HCT116 (cell line): ENCODE data around the gene PAQR4.

Source experiments
- CEBPB ChIP-seq: IDR thresholded peaks from 2 replicates; pipeline ENCODE4 v1.6.1; 2012; ENCODE audit warnings: low read depth
- ELF1 ChIP-seq: IDR thresholded peaks from 2 replicates; pipeline ENCODE4 v1.6.1; 2012; ENCODE audit warnings: low read depth, borderline replicate concordance
- FOSL1 ChIP-seq: IDR thresholded peaks from 2 replicates; pipeline ENCODE4 v1.6.1; 2012; ENCODE audit warnings: low read depth
- RAD21 ChIP-seq: IDR thresholded peaks from 2 replicates; pipeline ENCODE4 v1.6.1; 2012; ENCODE audit warnings: low read depth, mild to moderate bottlenecking
- SP1 ChIP-seq: IDR thresholded peaks from 2 replicates; pipeline ENCODE4 v1.6.1; 2012; ENCODE audit warnings: low read depth
- TCF7L2 ChIP-seq: IDR thresholded peaks from 2 replicates; pipeline ENCODE4 v1.7.0; 2011; ENCODE audit warnings: borderline replicate concordance, inconsistent platforms; ENCODE audit not compliant: insufficient read depth, insufficient read length; ENCODE audit errors: extremely low read depth
- YY1 ChIP-seq: IDR thresholded peaks from 2 replicates; pipeline ENCODE4 v1.6.1; 2011; ENCODE audit warnings: low read length, low read depth, moderate library complexity, mild to moderate bottlenecking; ENCODE audit not compliant: insufficient replicate concordance; ENCODE audit errors: extremely low read depth
- TF ChIP-seq, protein P1 (sequence below), 3 experiments: fragments of 200-600 bp in 1 of 3; sonication (generic) in 1 of 3; IDR thresholded peaks in 2 of 3; conservative IDR thresholded peaks in 1 of 3; 2 replicates each; pipeline ENCODE4 v1.5.1; 2012 to 2017; ENCODE audit warnings: low read depth in 2 of 3, low read length in 2 of 3, antibody characterized with exemption in 1 of 3, borderline replicate concordance in 1 of 3, control low read depth in 1 of 3, mild to moderate bottlenecking in 1 of 3, mixed read lengths in 1 of 3, mixed run types in 1 of 3, moderate library complexity in 1 of 3; ENCODE audit not compliant: insufficient read depth in 1 of 3
- TF ChIP-seq, protein P2 (sequence below): IDR thresholded peaks from 2 replicates; pipeline ENCODE4 v1.6.1; 2012; ENCODE audit warnings: low read depth

DNA sequence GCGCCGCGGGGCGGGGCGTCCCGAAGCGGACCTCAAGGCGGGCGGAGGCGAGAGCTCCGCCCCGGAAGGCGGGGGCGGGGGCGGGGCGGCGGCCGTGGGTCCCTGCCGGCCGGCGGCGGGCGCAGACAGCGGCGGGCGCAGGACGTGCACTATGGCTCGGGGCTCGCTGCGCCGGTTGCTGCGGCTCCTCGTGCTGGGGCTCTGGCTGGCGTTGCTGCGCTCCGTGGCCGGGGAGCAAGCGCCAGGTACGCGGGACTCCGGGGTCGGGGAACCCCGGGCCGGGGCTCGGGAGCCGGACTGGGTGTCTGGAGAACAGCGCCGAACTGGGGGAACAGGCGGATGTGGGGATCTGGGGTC, 51.1 kb downstream of the PAQR4 start, which contains the start of gene TNFRSF12A:
- TF ChIP-seq, protein P1, sequence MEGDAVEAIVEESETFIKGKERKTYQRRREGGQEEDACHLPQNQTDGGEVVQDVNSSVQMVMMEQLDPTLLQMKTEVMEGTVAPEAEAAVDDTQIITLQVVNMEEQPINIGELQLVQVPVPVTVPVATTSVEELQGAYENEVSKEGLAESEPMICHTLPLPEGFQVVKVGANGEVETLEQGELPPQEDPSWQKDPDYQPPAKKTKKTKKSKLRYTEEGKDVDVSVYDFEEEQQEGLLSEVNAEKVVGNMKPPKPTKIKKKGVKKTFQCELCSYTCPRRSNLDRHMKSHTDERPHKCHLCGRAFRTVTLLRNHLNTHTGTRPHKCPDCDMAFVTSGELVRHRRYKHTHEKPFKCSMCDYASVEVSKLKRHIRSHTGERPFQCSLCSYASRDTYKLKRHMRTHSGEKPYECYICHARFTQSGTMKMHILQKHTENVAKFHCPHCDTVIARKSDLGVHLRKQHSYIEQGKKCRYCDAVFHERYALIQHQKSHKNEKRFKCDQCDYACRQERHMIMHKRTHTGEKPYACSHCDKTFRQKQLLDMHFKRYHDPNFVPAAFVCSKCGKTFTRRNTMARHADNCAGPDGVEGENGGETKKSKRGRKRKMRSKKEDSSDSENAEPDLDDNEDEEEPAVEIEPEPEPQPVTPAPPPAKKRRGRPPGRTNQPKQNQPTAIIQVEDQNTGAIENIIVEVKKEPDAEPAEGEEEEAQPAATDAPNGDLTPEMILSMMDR (IDR thresholded peaks at IDR 0.05 in 2 of 3, conservative IDR thresholded peaks at IDR 0.05 in 1 of 3; ENCODE audit: borderline replicate concordance in 1 of 3, insufficient read depth in 1 of 3, low read depth in 2 of 3, low read length in 2 of 3) = no peak
- TF ChIP-seq TCF7L2 (no peak), SP1 (no peak), FOSL1 (no peak), RAD21 (no peak), YY1 (no peak), CEBPB (no peak), ELF1 (no peak)
- TF ChIP-seq, protein P2, sequence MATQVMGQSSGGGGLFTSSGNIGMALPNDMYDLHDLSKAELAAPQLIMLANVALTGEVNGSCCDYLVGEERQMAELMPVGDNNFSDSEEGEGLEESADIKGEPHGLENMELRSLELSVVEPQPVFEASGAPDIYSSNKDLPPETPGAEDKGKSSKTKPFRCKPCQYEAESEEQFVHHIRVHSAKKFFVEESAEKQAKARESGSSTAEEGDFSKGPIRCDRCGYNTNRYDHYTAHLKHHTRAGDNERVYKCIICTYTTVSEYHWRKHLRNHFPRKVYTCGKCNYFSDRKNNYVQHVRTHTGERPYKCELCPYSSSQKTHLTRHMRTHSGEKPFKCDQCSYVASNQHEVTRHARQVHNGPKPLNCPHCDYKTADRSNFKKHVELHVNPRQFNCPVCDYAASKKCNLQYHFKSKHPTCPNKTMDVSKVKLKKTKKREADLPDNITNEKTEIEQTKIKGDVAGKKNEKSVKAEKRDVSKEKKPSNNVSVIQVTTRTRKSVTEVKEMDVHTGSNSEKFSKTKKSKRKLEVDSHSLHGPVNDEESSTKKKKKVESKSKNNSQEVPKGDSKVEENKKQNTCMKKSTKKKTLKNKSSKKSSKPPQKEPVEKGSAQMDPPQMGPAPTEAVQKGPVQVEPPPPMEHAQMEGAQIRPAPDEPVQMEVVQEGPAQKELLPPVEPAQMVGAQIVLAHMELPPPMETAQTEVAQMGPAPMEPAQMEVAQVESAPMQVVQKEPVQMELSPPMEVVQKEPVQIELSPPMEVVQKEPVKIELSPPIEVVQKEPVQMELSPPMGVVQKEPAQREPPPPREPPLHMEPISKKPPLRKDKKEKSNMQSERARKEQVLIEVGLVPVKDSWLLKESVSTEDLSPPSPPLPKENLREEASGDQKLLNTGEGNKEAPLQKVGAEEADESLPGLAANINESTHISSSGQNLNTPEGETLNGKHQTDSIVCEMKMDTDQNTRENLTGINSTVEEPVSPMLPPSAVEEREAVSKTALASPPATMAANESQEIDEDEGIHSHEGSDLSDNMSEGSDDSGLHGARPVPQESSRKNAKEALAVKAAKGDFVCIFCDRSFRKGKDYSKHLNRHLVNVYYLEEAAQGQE = no peak
